B cell (primary cell): ENCODE measurements around the gene EDC3. TPM values are rescaled to one million over a fixed set of nuclear protein-coding genes. Genes with fewer than 3 reads are reported as not detected.

Source experiments
- ATAC-seq: fragments of 200-7000 bp; cut with Tn5 transposase; one replicate; pipeline ENCODE4 v1.10.0; 2021; ENCODE audit warnings: low read depth, mild to moderate bottlenecking, moderate number of reproducible peaks, moderate library complexity
- CTCF ChIA-PET: fragments of 350-600 bp; sonication (Branson Sonifier 250); formaldehyde crosslinking; loops from one replicate; lab custom pipeline; 2021; ENCODE audit warnings: antibody characterized with exemption, inconsistent platforms; lab: Charles Lee
- POLR2A ChIA-PET: fragments of 350-600 bp; sonication (Branson Sonifier 250); formaldehyde crosslinking; loops from one replicate; lab custom pipeline; 2021; ENCODE audit warnings: antibody characterized with exemption; lab: Charles Lee
- DNase-seq: peaks from one replicate; pipeline ENCODE4 v3.0.0; 2013
- H2AFZ ChIP-seq: 2 replicates; pipeline ENCODE4 v1.6.1; 2012; ENCODE audit warnings: mild to moderate bottlenecking, low read depth, low read length; ENCODE audit not compliant: insufficient read depth, poor library complexity, severe bottlenecking
- H3K27ac ChIP-seq, 2 donors: 1 replicate in 1 of 2; 2 replicates in 1 of 2; pipeline ENCODE4 v1.5.1; 2012 to 2013; ENCODE audit warnings: low read length in 2 of 2, mild to moderate bottlenecking in 2 of 2, moderate library complexity in 1 of 2
- H3K27me3 ChIP-seq, 4 experiments: fragments of 200-600 bp in 1 of 4; sonication (generic) in 1 of 4; replicated peaks in 1 of 4; 1 replicate in 2 of 4; 2 replicates in 2 of 4; pipeline versions ENCODE4 v1.6.1 to v1.7.0; 2013 to 2016; ENCODE audit warnings: low read length in 3 of 4, mild to moderate bottlenecking in 2 of 4, mixed read lengths in 1 of 4, moderate library complexity in 1 of 4; ENCODE audit not compliant: insufficient read depth in 4 of 4, control insufficient read depth in 3 of 4; ENCODE audit errors: control extremely low read depth in 1 of 4
- H3K36me3 ChIP-seq, 2 experiments: replicated peaks in 1 of 2; 1 replicate in 1 of 2; 2 replicates in 1 of 2; pipeline versions ENCODE4 v1.6.1 to v1.7.1; 2013; ENCODE audit warnings: low read length in 1 of 2; ENCODE audit not compliant: insufficient read depth in 2 of 2, control insufficient read depth in 1 of 2; ENCODE audit errors: control extremely low read depth in 1 of 2, extremely low read depth in 1 of 2
- H3K4me1 ChIP-seq, 2 donors: fragments of 200-600 bp in 1 of 2; sonication (generic) in 1 of 2; 1 replicate in 1 of 2; 2 replicates in 1 of 2; pipeline versions ENCODE4 v1.5.1 to v1.6.1; 2013 to 2017; ENCODE audit warnings: low read length in 2 of 2; ENCODE audit not compliant: control insufficient read depth in 2 of 2, insufficient read depth in 2 of 2
- H3K4me2 ChIP-seq: replicated peaks from 2 replicates; pipeline ENCODE3; 2012; ENCODE audit warnings: mild to moderate bottlenecking, low read depth, low read length; ENCODE audit not compliant: poor library complexity, severe bottlenecking
- H3K4me3 ChIP-seq, 5 experiments: fragments of 200-600 bp in 1 of 5; sonication (generic) in 1 of 5; 1 replicate in 3 of 5; 2 replicates in 2 of 5; pipeline versions ENCODE4 v1.5.1 to v1.7.0; 2011 to 2016; ENCODE audit warnings: low read length in 4 of 5, mild to moderate bottlenecking in 4 of 5, low read depth in 2 of 5, control low read depth in 1 of 5, moderate library complexity in 1 of 5; ENCODE audit not compliant: insufficient read depth in 1 of 5; ENCODE audit errors: control extremely low read depth in 1 of 5, extremely low read depth in 1 of 5
- H3K79me2 ChIP-seq: fragments of 200-600 bp; sonication (generic); one replicate; pipeline ENCODE4 v1.6.0; 2016; ENCODE audit warnings: low read length; ENCODE audit not compliant: control insufficient read depth, insufficient read depth
- H3K9ac ChIP-seq: fragments of 200-600 bp; sonication (generic); 2 replicates; pipeline ENCODE4 v1.6.1; 2017; ENCODE audit warnings: mild to moderate bottlenecking, low read length, moderate library complexity
- H3K9me3 ChIP-seq, 3 donors: one replicate each; pipeline versions ENCODE4 v1.6.1 to v1.7.1; 2013; ENCODE audit warnings: low read length in 2 of 3; ENCODE audit not compliant: control insufficient read depth in 2 of 3, insufficient read depth in 1 of 3; ENCODE audit errors: control extremely low read depth in 1 of 3
- H4K20me1 ChIP-seq: 2 replicates; pipeline ENCODE4 v1.6.0; 2012; ENCODE audit warnings: mild to moderate bottlenecking, low read length; ENCODE audit not compliant: insufficient read depth, control insufficient read depth, poor library complexity, severe bottlenecking
- H3K27ac Mint-ChIP-seq: one replicate; pipeline ENCODE4 v1.8.0; 2021; ENCODE audit warnings: mixed read lengths
- H3K27me3 Mint-ChIP-seq: one replicate; pipeline ENCODE4 v1.8.0; 2021; ENCODE audit warnings: mixed read lengths
- H3K4me1 Mint-ChIP-seq: one replicate; pipeline ENCODE4 v1.8.0; 2021; ENCODE audit warnings: mixed read lengths
- H3K4me3 Mint-ChIP-seq: one replicate; pipeline ENCODE4 v1.8.0; 2021; ENCODE audit warnings: mixed read lengths
- H3K9me3 Mint-ChIP-seq: one replicate; pipeline ENCODE4 v1.8.0; 2022; ENCODE audit warnings: mixed read lengths; ENCODE audit not compliant: insufficient read depth
- EZH2 ChIP-seq: IDR thresholded peaks from 2 replicates; pipeline ENCODE4 v1.6.1; 2012; ENCODE audit warnings: borderline replicate concordance, low read depth, mild to moderate bottlenecking, moderate library complexity, low read length; ENCODE audit not compliant: insufficient read depth, poor library complexity, severe bottlenecking
- WGBS: methylation state at CpG from one replicate; pipeline ENCODE4 v1.1.5; 2013; ENCODE audit warnings: missing lambda C conversion rate; ENCODE audit not compliant: insufficient coverage; 5-methylcytosine and 5-hydroxymethylcytosine counted together
- intact Hi-C: fragments of 100-400 bp; cut with micrococcal nuclease; formaldehyde crosslinking; loops from one replicate; pipeline ENCODE4 v1.10.0; 2022
- polyA plus RNA-seq: library from polyadenylated mRNA; depleted of rRNA; stranded (reverse); fragments of >200 nt; gene quantifications from 2 replicates; pipeline ENCODE4 v1.2.3, GENCODE V29; 2012
- total RNA-seq, 2 donors: library from RNA; stranded (reverse); fragments of 120-200 nt in 1 of 2; gene quantifications; 1 replicate in 1 of 2; 2 replicates in 1 of 2; pipeline versions ENCODE4 v1.2.3 to v1.2.4, GENCODE V29; 2013 to 2022
- TF ChIP-seq, protein P1 (sequence below): fragments of 200-600 bp; IDR thresholded peaks from one replicate; pipeline ENCODE4 v1.8.0; 2022; ENCODE audit warnings: antibody characterized with exemption, mild to moderate bottlenecking

Gene EDC3
- total and polyA plus RNA-seq, 2 donors (not counting 1 experiment from before 2014, with no cell fraction given): 16.9 to 55.4 TPM

GRCh38 chr15:74584204-74584603 lies 111.6 kb downstream of the EDC3 start:
- Mint-ChIP-seq H3K4me3 (no peak overlapping the region), H3K4me1 (no peaks in the 10 kb centered on the region), H3K27me3 (no peaks in the 10 kb centered on the region), H3K9me3 (no peaks in the 10 kb centered on the region), H3K27ac (no peak overlapping the region)
- WGBS: 17% methylated on average over 1 of the region's 2 CpGs
- H3K9ac ChIP-seq: no peak overlapping the region
- H3K79me2 ChIP-seq: no peaks in the 10 kb centered on the region
- no peak overlapping the region for H3K4me3 ChIP-seq
- ChIA-PET CTCF (no interaction called here), POLR2A (no interaction called here)
- no peaks in the 10 kb centered on the region for H3K9me3 ChIP-seq
- no peaks in the 10 kb centered on the region for H4K20me1 ChIP-seq
- no peak overlapping the region for H3K27ac ChIP-seq
- H3K4me2 ChIP-seq: no peak overlapping the region
- peaks cover under 1 to 34% of the 10 kb centered on the region in 2 experiments for H3K36me3 ChIP-seq
- H3K27me3 ChIP-seq: no peaks in the 10 kb centered on the region
- intact Hi-C loops: no loop called here
- TF ChIP-seq EZH2: no peak
- TF ChIP-seq, protein P1, sequence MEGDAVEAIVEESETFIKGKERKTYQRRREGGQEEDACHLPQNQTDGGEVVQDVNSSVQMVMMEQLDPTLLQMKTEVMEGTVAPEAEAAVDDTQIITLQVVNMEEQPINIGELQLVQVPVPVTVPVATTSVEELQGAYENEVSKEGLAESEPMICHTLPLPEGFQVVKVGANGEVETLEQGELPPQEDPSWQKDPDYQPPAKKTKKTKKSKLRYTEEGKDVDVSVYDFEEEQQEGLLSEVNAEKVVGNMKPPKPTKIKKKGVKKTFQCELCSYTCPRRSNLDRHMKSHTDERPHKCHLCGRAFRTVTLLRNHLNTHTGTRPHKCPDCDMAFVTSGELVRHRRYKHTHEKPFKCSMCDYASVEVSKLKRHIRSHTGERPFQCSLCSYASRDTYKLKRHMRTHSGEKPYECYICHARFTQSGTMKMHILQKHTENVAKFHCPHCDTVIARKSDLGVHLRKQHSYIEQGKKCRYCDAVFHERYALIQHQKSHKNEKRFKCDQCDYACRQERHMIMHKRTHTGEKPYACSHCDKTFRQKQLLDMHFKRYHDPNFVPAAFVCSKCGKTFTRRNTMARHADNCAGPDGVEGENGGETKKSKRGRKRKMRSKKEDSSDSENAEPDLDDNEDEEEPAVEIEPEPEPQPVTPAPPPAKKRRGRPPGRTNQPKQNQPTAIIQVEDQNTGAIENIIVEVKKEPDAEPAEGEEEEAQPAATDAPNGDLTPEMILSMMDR: no peak
- no peaks in the 10 kb centered on the region for H3K4me1 ChIP-seq
- DNase-seq (no peak), ATAC-seq (no peak)
- no peak overlapping the region for H2AFZ ChIP-seq

Other genes with a start within 250 kb of the EDC3 start
- 44.4 and 50.1 TPM in 2 replicates for gene UBL7, start 234.9 kb downstream of the EDC3 start, total RNA-seq
- gene UBL7, start 234.9 kb downstream of the EDC3 start, polyA plus RNA-seq: 47.5 and 73.9 TPM in 2 replicates
- gene ARID3B, start 154.8 kb downstream of the EDC3 start, total RNA-seq: 30.9 and 31.0 TPM in 2 replicates
- gene ARID3B, start 154.8 kb downstream of the EDC3 start, polyA plus RNA-seq: 23.0 and 28.1 TPM in 2 replicates
- 164 and 176 TPM in 2 replicates for gene CLK3, start 80.2 kb downstream of the EDC3 start, total RNA-seq
- gene CLK3, start 80.2 kb downstream of the EDC3 start, polyA plus RNA-seq: 350 and 541 TPM in 2 replicates
- gene CYP1A1, start 29.5 kb upstream of the EDC3 start, total RNA-seq: not detected in 2 replicates
- 0.24 and 0.25 TPM in 2 replicates for gene CYP1A1, start 29.5 kb upstream of the EDC3 start, polyA plus RNA-seq
- gene CYP1A2, start 52.8 kb upstream of the EDC3 start, total RNA-seq: not detected in 2 replicates
- gene CYP1A2, start 52.8 kb upstream of the EDC3 start, polyA plus RNA-seq: not detected in 2 replicates
- 325 and 343 TPM in 2 replicates for gene CSK, start 86.1 kb upstream of the EDC3 start, total RNA-seq
- 637 and 651 TPM in 2 replicates for gene CSK, start 86.1 kb upstream of the EDC3 start, polyA plus RNA-seq
- gene LMAN1L, start 116.8 kb upstream of the EDC3 start, total RNA-seq: 1.1 and 1.2 TPM in 2 replicates
- 0.60 and 1.1 TPM in 2 replicates for gene LMAN1L, start 116.8 kb upstream of the EDC3 start, polyA plus RNA-seq
- 0.17 TPM in 1 of 2 replicates, not detected in the other for gene CPLX3, start 130.6 kb upstream of the EDC3 start, total RNA-seq
- 0.60 and 0.91 TPM in 2 replicates for gene CPLX3, start 130.6 kb upstream of the EDC3 start, polyA plus RNA-seq
- gene ULK3, start 147.1 kb upstream of the EDC3 start, total RNA-seq: 51.1 and 55.9 TPM in 2 replicates
- 73.0 and 108 TPM in 2 replicates for gene ULK3, start 147.1 kb upstream of the EDC3 start, polyA plus RNA-seq
- 105 and 111 TPM in 2 replicates for gene SCAMP2, start 177.3 kb upstream of the EDC3 start, total RNA-seq
- gene SCAMP2, start 177.3 kb upstream of the EDC3 start, polyA plus RNA-seq: 77.4 and 85.1 TPM in 2 replicates
- 37.2 and 41.3 TPM in 2 replicates for gene MPI, start 194.0 kb upstream of the EDC3 start, total RNA-seq
- 40.7 and 59.8 TPM in 2 replicates for gene MPI, start 194.0 kb upstream of the EDC3 start, polyA plus RNA-seq
- gene FAM219B, start 210.8 kb upstream of the EDC3 start, total RNA-seq: 109 and 135 TPM in 2 replicates
- gene FAM219B, start 210.8 kb upstream of the EDC3 start, polyA plus RNA-seq: 50.6 and 80.2 TPM in 2 replicates
- 53.3 and 63.9 TPM in 2 replicates for gene COX5A, start 242.0 kb upstream of the EDC3 start, total RNA-seq
- 65.2 and 77.3 TPM in 2 replicates for gene COX5A, start 242.0 kb upstream of the EDC3 start, polyA plus RNA-seq